ENCODE data around the gene PRKCB. TPM values are rescaled to one million over a fixed set of nuclear protein-coding genes. Genes with fewer than 3 reads are reported as not detected.

Gene PRKCB
- total RNA-seq, 4 donors from 2014 or later, result 7.0 to 88.3 (median 15.9) TPM

DNA sequence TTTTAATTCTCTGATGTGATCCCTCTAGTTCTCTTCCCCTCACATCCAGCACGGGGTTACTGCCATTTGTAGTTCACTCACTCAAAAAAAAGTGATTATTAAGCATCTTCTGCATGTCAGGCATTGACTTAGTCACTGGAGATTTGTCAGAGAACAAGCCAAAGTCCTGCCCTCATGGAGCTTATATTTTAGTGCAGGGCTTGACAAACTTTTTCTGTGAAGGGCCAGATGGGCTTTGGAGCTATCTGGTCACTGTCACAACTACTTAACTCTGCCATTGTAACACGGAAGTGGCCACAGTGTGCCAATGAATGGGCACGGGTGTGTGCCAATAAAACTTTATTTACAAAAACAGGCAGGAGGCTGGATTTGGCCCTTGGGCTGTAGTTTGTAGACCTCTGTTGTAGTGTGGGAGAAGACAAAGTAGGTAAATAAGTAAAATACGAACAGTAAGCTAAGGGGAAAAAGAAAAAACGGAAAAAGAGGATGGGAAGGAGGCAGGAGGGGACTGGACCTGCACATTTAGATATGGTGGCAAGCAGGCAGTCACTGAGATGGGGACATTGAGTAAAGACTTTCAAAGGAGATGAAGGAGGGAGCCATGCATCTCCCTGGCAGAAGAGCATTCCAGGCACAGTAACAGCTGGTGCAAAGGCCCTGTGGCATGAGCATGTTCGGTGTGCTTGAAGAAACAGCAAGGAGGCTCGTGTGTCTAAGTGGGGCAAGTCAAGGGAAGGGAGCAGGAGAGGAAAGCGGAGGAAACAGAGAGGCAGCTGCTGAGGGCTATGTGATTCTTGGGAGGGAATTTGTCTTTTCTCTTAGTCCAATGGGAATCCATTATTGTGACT, 217.5 kb downstream of the PRKCB start:
- no peak overlapping the region for H3K27ac ChIP-seq
- no peak for DNase-seq
- no peaks in the 10 kb centered on the region for H3K36me3 ChIP-seq
- no peak overlapping the region for H3K4me3 ChIP-seq
- no peak for TF ChIP-seq POLR2A (IDR thresholded peaks at IDR 0.05)
- TF ChIP-seq, protein P1, sequence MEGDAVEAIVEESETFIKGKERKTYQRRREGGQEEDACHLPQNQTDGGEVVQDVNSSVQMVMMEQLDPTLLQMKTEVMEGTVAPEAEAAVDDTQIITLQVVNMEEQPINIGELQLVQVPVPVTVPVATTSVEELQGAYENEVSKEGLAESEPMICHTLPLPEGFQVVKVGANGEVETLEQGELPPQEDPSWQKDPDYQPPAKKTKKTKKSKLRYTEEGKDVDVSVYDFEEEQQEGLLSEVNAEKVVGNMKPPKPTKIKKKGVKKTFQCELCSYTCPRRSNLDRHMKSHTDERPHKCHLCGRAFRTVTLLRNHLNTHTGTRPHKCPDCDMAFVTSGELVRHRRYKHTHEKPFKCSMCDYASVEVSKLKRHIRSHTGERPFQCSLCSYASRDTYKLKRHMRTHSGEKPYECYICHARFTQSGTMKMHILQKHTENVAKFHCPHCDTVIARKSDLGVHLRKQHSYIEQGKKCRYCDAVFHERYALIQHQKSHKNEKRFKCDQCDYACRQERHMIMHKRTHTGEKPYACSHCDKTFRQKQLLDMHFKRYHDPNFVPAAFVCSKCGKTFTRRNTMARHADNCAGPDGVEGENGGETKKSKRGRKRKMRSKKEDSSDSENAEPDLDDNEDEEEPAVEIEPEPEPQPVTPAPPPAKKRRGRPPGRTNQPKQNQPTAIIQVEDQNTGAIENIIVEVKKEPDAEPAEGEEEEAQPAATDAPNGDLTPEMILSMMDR (IDR thresholded peaks at IDR 0.05), result no peak
- no peaks in the 10 kb centered on the region for H3K4me1 ChIP-seq
- no peaks in the 10 kb centered on the region for H3K9me3 ChIP-seq
- H3K27me3 ChIP-seq, result no peaks in the 10 kb centered on the region

DNA sequence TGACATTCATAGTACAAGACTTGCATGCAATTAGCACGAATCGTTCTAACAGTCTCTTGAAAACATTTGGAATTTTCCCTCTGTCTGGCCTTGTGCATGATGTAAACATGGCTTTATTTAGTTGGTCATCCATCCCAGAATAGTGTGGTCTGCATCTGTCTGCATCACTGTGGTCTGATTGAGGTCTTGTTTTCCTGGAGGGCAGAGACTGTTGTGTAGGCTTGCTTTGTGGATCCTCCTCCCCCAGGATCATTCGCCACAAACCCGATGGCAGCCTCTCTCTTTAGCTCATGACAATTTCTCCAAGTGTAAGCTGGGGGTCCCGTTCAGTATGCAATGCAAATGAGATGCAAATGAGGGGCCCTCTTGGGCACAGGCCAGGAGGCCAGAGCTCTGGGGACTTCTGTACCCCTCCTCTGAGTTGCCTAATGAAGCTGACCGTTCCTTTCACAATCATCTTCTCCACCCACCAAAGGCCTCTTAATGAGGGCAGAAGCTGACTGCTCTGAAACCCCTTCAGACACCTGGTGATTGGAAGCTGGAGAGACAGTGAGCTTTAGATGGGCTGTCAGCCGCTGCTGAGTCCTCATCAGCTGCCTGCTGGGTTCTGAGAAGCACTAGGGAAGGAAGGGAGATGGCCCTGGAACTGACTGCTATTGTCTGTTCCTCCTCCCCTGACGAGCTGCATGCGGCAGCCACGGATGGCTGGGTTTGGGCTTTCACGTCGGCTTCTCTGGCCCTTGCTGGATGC, 219.1 kb downstream of the PRKCB start:
- Histone ChIP-seq H3K9me3 (no peaks in the 10 kb centered on the region), H3K4me3 (no peak overlapping the region), H3K27ac (no peak overlapping the region), H3K36me3 (no peaks in the 10 kb centered on the region), H3K4me1 (no peaks in the 10 kb centered on the region), H3K27me3 (no peaks in the 10 kb centered on the region)
- no peak for TF ChIP-seq POLR2A (IDR thresholded peaks at IDR 0.05)
- TF ChIP-seq, protein P1 (IDR thresholded peaks at IDR 0.05), result no peak
- DNase-seq, result no peak

DNA sequence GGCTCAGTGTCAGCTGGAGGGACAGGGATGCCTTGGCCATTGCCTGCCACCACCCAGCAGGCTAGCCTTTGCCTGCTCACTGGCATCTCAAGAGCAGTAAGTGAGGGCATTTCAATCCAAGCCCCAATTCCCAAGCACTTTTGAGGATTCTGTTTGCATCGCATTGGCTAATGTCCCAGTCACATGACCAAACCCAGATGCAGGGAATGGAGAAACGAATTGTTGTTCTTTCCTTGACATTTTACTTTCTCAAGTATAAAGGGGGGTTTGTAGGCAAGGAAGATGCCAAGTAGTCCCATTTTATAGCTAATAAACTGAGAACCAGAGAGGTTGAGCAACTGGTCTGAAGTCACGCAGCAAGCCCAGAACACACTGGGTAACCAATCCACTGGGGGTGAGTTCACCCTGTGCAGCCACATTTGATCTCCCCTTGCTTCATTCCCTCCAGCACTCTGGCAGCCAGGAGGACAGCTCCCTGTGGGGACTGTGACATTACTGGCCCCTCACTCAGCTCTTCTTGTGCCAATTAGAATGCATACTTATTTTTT, 226.6 kb downstream of the PRKCB start:
- Histone ChIP-seq H3K4me1 (no peaks in the 10 kb centered on the region), H3K27me3 (no peaks in the 10 kb centered on the region), H3K4me3 (no peak overlapping the region), H3K9me3 (peaks cover 0 to 3% (median 0%) of the 10 kb centered on the region in 4 donors), H3K27ac (no peak overlapping the region), H3K36me3 (no peaks in the 10 kb centered on the region)
- no peak for DNase-seq
- TF ChIP-seq, protein P1 (IDR thresholded peaks at IDR 0.05), result no peak
- TF ChIP-seq POLR2A (IDR thresholded peaks at IDR 0.05), result no peak

DNA sequence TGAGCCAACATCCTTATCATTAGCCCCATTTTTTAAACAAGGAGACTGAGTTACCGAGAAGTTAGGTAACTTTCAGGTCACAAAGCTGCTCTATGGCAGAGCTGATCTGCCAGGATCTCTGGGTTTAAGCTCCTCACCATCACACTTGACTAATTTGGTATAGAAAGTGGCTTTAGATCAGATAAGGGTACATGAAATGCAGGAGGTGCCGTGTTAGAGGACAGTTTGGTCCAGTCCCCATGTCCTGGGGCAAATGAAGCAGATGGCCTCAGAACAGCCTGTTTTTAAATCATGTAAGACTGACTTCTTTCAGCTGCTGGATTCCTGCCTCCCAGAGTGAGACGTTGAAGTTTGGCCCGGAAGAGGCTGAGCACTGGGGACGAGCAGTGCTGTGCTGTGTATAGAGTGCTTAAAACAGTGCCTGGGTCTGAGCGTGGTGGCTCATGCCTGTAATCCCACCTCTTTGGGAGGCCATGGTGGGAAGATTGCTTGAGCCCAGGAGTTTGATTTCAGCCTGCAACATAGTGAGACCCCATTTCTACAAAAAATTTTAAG, 233.3 kb downstream of the PRKCB start:
- Histone ChIP-seq H3K4me3 (no peak overlapping the region), H3K4me1 (no peaks in the 10 kb centered on the region), H3K27me3 (no peaks in the 10 kb centered on the region), H3K36me3 (no peaks in the 10 kb centered on the region), H3K27ac (no peak overlapping the region), H3K9me3 (no peaks in the 10 kb centered on the region)
- no peak for DNase-seq
- no peak for TF ChIP-seq POLR2A (IDR thresholded peaks at IDR 0.05)
- TF ChIP-seq, protein P1 (IDR thresholded peaks at IDR 0.05), result no peak

DNA sequence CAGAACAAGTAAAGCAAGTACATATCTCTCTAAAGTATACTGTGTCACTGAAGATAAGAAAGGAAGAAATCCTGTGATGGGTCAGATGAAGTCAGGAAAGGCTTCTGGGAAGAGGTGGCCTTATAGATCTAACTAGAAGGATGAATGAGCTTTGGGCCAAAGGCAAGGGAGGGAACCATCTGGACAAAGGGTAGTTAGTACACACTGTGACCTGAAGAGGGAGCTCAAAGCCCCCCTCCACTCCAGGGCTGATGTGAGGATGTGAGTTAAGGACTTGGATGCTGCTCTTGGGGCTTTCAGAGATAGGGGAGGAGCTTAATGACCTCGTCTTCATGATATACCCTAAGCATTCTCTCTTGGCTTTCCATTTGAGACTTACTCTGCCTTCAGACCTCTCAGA, 235.1 kb downstream of the PRKCB start:
- Histone ChIP-seq H3K9me3 (no peaks in the 10 kb centered on the region), H3K4me1 (no peaks in the 10 kb centered on the region), H3K4me3 (no peak overlapping the region), H3K36me3 (no peaks in the 10 kb centered on the region), H3K27ac (no peak overlapping the region), H3K27me3 (no peaks in the 10 kb centered on the region)
- DNase-seq, result peak in 1 of 3 donors; percentile 52
- no peak for TF ChIP-seq POLR2A (IDR thresholded peaks at IDR 0.05)
- TF ChIP-seq, protein P1 (IDR thresholded peaks at IDR 0.05), result peak in 4 of 6 experiments; percentile 44 to 57 (median 48)
